Ramos (cell line): ENCODE data around the gene TCEA2.

Experiments
- in situ Hi-C: fragments of 300-500 bp; cut with MboI; formaldehyde crosslinking; loops from one replicate; pipeline ENCODE4 v1.14.3; 2022; ENCODE audit warnings: low sequenced_read_pairs; ENCODE audit not compliant: unreplicated experiment

Gene TCEA2

GRCh38 chr20:64104667-64105451 is 41.9 kb downstream of the TCEA2 start:
- in situ Hi-C loops: no loop called here

GRCh38 chr20:64105846-64106434 is 42.9 kb downstream of the TCEA2 start:
- in situ Hi-C loops: no loop called here

GRCh38 chr20:64106435-64106961 is 43.5 kb downstream of the TCEA2 start:
- in situ Hi-C loops: no loop called here

- in situ Hi-C loops: no loop called here
Observed at GRCh38 chr20:64106981-64107735, 44.2 kb downstream of the TCEA2 start, which contains the start of gene NPBWR2. Gene NPBWR2, minus strand, starts transcription at chr20:64107565. Its CDS starts 734 bp downstream, at chr20:64106831.

GRCh38 chr20:64107736-64108457 is 44.9 kb downstream of the TCEA2 start:
- in situ Hi-C loops: no loop called here

GRCh38 chr20:64108731-64109681 is 46.0 kb downstream of the TCEA2 start:
- in situ Hi-C loops: no loop called here

- in situ Hi-C loops: no loop called here
Observed at GRCh38 chr20:64109831-64110391, 46.9 kb downstream of the TCEA2 start.

- in situ Hi-C loops: no loop called here
Observed at GRCh38 chr20:64110411-64111068, 47.5 kb downstream of the TCEA2 start.

GRCh38 chr20:64111841-64112641 is 49.0 kb downstream of the TCEA2 start:
- in situ Hi-C loops: no loop called here

- in situ Hi-C loops: no loop called here
Observed at GRCh38 chr20:64112691-64113443, 49.9 kb downstream of the TCEA2 start.

GRCh38 chr20:64113444-64113775 is 50.4 kb downstream of the TCEA2 start:
- in situ Hi-C loops: no loop called here

GRCh38 chr20:64113796-64114355 is 50.9 kb downstream of the TCEA2 start:
- in situ Hi-C loops: no loop called here

GRCh38 chr20:64114356-64114971 is 51.5 kb downstream of the TCEA2 start:
- in situ Hi-C loops: no loop called here

- in situ Hi-C loops: no loop called here
Observed at GRCh38 chr20:64115171-64115911, 52.3 kb downstream of the TCEA2 start.

- in situ Hi-C loops: no loop called here
Observed at GRCh38 chr20:64116016-64116415, 53.0 kb downstream of the TCEA2 start.
